GM19395 (cell line): ENCODE data around the gene USPL1.
"Not testable (repeated sequence)": the region's sequence is repeated elsewhere in the genome, so short reads cannot be mapped to it uniquely, and the experiment has no call there.

Source experiments
- ATAC-seq: cut with Tn5 transposase; IDR thresholded peaks from one replicate; pipeline ENCODE4 v1.9.1; 2021; ENCODE audit warnings: mild to moderate bottlenecking, moderate library complexity; ENCODE audit not compliant: unreplicated experiment

USPL1 gene

DNA sequence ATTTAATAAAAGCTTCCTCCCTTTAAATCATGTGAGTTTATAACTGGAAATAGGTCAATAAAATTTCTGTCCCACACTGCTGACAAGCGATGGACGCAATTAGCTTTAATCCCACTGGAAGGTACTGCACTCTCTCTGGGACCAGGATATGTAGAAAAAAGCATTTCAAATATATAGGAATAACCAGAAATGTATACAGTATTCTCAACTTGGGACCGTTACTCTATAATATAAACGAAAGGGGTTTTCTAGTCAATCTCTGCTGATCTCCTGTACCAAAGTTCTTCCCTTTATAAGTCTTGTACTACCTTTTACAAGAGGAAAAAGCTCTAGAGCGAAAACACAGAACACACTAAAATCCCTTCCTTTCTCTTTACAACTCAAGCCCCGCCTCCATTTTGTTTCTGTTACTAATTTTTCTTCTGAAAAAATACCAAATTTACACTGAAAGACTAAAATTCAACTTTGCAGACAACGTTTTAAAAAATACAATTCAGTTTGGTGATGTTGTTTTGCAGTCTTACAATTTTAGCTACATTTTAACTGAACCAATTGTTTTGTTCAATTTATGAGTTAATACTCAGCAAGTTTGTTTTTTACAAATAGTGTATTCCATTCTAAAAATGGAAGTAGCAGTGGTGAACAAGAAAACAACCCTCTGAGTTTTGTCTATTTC is 1.7 kb upstream of the USPL1 start:
- ATAC-seq, result no peak

DNA sequence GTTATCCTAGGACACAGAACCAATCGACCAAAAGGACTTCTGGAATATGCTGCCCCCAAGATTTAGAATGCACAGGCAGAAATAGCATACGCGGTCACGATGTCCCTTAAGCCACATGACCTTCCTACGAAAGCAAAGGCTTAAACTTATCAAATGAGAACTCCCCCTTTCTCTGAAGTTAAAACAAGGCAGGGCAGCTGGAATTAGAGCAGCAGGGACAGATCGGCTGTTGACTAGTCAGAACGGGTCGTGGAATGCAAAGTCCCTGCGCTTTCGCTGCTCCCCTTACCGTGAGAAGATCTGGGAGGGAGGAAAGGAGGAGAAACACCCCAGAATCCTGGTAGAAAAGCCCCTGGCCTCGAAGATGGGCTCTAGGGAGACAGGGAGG is 799 bp upstream of the USPL1 start:
- peak; percentile 31 for ATAC-seq

DNA sequence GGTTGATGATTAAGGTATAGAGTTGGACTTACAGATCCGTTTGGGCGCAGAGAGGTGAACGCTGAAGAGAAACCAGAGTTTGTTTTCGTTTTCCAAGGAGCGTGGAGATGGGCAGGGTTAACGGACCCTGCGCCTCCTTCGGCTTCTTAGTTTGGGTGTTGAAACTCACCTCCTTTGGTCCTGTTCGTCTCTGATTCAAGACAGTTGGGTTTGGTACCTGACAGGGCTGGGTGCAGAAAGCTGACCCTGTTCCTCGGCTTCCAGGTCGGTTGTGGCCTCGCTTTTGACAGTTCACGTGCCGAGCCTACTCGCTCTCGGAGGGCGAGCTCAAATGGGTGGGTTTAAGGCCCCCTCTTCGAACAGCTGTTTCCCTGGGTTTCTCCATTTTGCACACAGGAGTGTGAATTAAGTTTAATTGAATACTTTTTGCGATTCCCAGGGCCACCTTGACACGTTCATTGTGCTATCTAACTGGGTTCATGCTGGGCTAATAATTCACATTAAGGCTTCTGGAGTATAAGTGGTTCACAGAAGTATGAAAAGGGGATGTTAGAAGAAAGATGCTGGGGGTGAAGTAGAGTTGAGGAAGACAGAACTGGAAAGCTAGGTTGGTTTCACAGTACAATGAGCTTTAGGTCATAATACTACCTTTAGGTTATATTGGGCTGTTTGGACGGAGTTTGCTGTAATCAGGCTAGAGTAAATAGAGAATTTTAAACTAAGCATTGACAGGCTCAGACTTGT is 638 bp downstream of the USPL1 start:
- ATAC-seq, result peak; percentile 1

DNA sequence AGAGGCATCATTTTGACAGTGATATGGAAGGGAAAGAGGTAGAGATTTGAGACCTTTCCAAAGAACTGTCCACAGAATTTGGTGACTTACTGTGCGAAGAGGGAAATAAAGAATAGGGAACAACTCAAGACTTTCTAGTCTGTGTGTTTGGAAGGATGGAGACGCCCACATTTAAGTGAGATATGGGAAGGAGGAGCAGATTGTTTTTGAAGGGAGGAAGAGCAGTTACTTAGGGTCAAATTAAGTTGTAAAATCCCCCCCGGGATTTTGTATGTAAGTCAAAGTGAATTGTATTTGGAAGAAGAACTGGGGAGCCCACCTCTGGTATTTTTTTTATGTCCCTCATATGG is 1.2 kb downstream of the USPL1 start:
- ATAC-seq, result no peak

DNA sequence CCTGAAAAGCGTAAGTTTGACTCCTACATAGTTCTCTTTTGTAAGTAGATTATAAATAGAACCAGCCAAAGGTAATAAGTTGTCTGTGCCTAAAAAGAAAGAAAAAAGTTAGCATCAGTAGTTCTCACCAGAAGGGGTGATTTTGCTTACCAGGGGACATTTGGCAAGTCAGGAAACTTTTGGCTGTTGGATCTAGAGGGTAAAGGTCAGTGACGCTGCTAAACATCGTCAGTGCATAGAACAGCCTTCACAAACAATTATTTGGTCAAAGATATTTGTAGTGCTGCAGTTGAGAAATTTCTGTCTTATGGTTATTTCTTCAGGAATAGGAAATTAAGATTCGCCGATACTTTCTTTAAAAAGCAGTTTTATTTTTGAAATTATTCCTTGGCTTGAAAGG is 2.0 kb downstream of the USPL1 start:
- ATAC-seq, result no peak

DNA sequence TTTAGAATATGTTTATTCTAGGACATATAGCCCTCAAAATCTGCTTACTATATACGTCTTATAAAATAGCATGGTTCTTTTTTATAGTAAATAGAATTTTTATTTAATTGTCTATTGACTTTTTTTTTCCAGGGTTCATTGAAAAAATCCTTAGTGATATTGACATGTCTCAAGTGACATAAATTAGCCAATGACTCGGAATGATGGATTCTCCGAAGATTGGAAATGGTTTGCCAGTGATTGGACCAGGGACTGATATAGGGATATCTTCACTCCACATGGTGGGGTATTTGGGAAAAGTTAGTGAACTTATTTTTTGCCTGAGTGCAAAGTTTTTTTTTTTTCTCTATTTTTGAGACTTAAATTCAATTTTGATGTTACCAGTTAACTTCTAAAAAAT is 3.2 kb downstream of the USPL1 start:
- no peak for ATAC-seq

DNA sequence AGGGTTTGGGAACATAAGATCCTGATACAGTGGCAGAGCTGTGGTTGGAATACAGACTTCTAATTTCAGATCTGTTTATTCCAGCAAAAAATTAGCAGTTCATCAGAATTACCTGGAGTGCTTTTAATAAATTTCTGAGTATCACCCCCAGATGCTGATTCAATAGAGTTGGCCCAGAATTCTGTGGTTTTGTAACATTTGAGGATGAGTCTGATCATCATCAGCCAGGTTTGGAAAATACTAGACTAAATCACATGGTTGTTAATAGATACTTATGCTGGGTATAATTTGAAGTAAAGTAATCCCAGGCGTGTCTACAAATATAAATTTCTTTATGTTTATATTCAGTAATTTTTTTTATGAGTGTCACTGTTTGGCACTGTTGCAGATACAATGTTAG is 4.8 kb downstream of the USPL1 start:
- no peak for ATAC-seq

DNA sequence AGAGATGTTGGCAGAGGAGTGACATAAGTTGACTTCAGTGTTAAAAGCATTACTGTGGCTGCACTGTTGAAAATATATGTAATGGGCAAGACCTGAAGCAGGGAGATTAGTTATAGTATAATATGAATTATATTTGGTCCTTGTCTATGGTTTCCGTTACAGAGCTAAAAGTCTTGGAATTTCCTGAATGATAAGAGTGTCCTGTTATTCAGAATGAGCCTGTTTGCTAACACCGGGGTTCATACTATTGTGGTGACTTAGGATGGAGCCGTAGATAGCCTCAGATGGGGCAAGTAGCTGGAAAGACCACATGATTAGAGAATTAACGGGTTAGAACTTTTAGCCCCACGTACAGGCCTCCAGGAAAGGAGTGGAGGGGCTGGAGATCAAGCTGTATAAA is 5.7 kb downstream of the USPL1 start:
- no peak for ATAC-seq

DNA sequence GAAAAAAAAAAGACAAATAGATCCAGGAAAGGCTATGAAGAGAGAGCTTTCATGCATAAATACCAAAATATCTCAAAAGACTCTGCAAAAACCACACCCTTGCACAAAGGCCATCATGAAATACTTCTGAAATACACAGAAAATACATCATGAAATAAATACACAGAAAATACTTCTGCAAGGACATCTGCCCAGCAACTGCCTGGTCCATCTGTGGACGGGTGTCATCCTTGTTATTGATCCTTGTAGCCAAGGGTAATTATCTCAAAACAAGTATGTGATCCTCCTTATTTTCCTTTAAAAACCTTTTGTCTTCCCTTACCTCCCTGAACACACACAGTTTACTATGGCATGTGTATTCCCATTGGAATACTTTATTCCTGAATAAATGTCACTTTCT is 6.9 kb downstream of the USPL1 start:
- ATAC-seq, result no peak

DNA sequence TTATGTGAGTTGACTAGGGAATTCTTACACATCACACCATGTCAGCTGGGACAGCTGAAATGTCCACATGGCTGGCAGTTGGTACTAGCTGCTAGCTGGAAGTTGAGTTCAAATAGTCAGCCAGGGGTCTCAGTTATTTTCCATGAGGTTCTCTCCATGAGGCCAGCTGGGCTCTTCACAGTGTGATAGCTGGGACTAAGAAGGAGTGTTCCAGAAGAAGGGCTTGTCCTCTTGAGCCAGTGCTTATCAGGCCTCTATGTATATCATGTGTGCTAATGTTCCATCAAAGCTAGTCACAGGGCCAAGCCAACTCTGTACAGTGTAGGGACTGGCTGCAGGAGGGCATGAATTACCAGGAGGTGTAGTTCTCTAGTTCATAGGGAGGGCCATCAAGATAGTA is 11.8 kb downstream of the USPL1 start:
- no peak for ATAC-seq

DNA sequence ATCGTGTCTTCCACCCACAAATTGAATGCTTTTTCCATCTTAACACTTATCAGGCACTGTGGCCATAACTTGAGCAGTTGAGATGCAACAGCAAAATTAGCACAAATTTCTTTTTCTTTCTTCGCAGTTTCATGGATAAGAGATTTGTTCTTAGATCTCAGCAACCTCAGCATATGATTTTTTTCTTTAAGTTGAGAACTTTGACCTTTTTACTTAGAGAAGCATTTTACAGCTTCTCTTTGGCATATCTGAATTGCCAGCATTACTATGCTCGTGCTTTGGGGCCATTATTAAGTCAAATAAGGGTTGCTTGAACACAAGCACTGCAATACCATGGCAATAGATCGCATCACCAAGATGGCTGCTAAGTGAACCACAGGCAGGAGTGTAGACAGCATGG is 16.1 kb downstream of the USPL1 start:
- ATAC-seq, result no peak

DNA sequence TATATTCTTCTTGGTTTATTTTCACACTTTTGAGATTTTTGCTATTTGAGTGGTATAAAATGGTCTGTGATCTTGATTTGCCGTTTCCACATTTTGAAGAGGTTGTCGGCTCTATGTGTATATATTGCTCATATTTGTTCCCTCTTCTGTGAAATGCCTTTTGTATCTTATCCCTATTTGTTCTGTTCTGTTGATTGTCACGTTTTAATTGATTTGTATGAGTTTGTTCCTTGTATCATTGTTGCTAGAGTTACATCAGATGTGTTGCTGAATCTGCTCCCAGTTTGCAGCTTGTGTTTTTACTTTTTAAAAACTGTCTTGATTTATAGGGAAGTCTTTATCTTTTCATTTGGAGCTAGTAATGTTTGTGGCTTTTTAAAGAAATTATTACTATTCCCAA is 17.1 kb downstream of the USPL1 start:
- no peak for ATAC-seq

DNA sequence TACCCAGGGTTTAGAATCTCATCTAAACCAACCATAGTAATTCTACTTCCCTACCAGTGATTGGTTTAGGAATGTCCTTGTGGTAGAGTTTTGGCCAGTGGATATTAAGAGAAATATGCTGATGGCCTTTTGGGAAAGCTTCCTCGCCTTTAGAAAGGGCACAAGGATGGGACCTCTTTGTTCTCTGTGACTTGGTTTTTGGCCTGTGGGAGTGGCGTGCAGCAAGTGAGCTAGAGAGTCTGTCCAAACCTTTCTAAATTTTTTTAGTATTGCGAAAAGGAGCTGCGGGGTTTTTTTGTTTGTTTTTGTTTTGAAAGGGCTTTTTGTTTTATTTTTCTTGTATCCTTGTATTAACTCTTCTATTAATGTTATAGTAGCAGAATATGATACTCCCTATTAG is 20.6 kb downstream of the USPL1 start:
- no peak for ATAC-seq

DNA sequence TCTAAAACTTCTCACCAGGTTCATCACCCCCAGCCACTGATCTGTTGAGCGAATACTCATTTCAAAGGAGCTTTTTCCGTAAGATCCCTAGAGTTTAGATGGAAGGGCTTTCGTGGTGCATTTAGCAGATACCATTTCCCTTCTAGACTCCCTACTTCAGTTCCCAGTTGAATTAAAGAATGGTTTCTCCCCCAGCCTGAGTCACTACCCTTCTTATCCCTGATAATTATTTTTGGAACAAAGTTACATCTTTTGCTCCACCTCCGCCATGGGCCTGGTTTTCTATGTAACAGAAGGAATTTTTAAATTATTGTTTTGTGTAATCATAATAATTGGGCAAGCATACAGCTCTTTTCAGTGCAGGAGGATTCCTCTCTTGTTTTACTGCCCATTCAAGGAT is 22.0 kb downstream of the USPL1 start:
- ATAC-seq, result no peak

DNA sequence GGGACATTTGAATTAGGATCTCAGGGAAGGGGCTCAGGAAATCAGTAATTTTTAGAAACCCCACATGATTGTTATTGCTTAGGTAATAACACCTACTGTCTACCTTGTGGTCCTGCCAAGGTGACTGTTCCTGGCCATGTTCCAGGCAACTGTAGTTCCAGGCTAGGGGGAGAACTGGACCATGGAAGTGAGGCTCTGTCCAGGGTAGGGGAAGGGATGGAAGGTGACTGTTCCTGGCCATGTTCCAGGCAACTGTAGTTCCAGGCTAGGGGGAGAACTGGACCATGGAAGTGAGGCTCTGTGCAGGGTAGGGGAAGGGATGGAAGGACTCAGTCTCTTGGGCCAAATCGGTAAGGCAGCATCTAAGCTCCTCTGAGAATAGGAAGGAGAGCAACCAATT is 23.5 kb downstream of the USPL1 start:
- not testable (repeated sequence) for ATAC-seq

DNA sequence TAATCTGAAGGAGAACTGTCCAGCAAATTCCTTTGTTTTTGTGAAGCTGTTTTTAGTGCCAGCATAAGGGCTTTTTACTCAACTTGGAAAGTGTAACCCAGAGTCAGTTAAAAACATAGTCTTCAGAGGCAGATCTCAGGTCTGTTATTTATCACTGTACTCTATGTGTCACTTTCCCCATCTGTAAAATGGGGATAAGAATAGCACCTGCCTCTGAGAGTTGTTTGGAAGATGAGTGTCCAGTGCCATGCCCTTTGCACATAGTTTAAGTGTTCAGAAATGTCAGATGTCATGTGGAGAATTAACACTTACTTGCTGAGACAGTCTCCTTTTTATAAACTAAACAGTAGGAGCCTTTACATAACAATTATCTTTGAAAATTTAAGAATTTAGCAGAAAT is 27.9 kb downstream of the USPL1 start:
- no peak for ATAC-seq

DNA sequence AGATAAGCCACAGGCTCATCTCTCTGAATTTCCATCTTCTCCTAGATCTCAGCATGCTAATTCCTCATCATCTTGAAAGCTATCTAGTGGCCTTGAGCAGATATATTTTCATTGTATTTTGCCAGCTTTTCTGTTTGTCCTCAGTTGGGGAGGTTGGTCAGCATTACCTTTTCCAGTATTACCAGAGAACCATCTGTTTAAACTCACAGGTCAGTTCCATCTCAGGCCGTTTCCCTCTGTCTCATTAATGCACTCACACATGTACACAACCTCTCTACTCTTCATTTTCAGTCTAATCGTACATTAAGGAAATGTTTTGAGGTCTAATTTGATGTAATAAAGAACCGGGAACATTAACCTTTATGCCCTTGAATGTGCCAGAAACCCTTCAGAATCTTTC is 29.7 kb downstream of the USPL1 start:
- no peak for ATAC-seq

DNA sequence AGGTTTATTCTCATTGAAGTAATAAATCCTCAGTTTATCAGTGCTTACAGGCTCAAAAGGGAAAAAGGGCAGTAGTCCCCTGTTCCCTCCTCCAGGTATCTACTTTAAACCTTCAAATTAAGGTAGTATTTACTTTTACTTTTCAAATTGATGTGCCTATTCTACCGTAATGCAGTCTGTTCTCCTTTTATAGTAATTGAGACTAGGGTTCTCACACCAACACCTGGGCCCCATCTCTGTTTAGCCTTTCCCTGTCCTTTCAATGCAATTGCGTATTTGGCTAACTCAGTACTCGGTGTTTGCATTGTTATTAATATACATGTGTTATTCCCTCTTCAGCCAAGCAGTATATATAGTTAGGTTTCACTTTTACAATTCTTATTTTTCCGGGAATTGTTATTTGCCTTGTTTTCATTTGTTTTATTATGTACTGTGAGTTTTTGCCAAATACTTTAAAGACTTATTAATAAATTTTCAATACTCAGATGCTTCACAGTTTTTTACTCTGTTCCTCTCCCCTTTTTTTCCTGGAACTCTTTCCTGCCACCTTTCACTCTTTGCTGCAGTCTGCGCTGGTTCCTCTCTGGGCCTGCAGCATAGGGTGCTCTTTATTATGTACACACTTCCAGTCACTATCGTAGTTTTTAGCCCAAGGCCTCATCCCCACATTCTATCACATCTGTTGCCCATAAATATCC is 30.3 kb downstream of the USPL1 start:
- no peak for ATAC-seq

DNA sequence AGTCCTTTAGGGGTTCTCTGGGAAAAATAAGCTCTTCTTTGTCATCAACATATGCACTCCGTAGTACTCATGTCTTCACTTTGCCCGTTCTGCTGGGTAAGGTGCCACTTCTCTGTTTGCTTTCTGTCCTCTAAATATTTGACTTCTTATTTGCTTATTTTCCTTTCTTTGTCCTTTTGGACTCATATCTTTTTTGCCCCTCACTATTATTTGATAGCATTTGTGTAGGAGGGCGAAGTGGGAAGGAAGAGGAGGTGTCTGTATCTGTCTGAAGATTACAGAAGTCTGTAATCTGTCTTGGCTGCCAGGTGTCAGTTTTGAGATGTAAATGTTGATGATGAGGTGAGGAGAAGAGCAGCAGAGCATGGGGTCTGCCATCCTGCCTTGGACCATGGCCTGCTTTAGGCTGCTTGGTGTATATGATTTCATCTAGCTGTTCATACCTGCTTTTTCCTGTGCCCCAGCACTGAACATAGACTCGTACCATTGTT is 30.8 kb downstream of the USPL1 start:
- ATAC-seq, result no peak

DNA sequence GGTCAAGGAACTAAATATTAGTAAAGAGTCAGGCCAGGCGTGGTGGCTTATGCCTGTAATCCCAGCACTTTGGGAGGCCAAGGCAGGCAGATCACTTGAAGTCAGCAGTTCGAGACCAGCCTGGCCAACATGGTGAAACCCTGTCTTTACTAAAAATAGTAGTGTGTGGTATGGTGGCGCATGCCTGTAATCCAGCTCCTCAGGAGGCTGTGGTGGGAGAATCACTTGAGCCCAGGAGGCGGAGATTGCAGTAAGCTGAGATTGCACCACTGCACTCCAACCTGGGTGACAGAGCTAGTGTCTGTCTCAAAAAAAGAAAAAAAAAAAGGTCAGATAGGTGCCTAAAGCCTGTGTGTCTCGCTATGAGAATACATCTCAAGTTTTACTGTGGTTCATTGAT is 33.9 kb downstream of the USPL1 start:
- not testable (repeated sequence) for ATAC-seq

DNA sequence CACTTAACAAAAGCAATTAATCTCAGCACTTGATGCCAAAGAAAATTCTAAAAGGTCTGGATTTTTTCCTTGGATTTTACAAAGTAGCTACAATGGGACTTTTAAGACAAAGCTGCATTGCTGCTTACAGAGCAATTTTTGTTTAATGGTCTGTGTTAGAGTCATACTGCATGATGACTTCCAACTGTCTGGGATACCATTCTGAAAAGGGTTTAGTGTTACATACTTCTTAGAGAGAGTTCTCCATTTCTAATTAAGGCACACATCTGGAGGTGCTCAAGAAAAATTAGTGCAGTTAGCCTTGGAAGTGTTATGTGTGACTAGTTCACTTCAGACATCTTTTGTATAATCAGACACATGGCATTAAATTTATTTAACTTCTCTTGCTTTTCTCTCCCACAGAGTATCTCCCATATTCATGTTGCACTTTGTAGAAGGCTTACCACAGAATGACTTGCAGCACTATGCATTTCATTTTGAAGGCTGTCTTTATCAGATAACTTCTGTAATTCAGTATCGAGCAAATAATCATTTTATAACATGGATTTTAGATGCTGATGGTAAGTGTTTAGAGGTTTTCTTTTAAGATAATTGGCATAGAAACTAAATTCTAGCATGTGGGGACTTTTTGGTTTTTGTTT is 35.1 kb downstream of the USPL1 start:
- ATAC-seq, result no peak

DNA sequence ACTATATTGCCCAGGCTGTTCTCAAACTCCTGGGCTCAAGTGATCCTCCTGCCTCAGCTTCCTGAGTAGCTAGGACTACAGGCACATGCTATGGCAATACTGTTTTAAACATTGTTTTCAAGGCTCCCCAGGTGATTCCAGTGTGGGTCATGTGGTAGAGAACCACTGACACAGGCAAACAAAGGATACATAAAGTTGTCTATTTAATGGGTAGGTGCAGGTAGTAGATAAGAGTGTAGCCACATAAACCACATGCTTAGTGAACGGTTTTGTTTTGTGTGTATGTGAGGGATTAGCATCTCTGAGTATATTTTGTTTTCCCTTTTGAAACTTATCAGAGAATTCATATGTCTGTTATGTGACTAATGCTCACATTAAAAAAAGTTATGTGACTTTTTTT is 36.7 kb downstream of the USPL1 start:
- no peak for ATAC-seq
